ENCODE data around the gene USP37.

DNA sequence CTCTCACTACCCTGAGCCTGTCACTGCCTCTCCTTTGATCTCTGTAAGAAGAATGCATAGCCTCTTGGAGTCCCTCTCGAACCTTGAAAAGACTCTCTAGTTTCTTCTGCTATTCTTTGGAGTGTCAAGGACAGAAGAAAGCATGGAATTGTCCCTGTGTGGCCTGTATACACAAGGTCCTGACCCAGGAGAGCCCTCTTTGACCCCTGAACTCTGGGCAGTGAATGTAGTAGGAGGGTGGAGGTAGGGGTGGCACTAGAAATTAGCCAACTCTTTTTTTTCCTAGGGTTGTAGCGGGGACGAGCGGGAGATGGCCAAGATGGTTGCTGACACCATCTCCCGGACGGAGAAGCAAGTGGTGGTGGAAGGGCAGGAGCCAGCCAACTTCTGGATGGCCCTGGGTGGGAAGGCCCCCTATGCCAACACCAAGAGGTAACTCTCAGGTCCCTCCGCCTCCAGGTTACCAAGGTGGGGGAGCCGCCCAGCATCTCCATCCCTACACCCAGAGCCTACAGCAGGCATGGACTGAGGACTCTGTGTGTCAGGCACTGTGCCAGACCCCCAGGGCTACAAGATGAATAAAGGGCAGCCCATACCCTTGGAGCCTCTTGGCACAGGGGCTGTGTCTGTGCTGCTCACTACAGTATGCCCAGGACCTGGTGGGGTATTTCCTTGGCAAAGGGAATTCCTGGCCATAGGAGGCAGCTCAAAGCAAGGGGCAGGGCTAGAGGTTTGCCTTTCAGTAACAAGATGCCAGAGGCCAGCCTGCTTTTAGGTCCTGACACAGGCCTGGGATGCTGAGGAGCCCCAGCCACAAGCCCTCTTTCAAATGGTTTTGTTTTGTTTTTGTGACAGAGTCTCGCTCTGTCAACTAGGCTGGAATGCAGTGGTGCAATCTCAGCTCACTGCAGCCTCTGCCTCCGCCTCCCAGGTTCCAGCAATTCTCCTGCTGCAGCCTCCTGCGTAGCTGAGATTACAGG is 132.9 kb downstream of the USP37 start:
- TF ChIP-seq, protein P1, sequence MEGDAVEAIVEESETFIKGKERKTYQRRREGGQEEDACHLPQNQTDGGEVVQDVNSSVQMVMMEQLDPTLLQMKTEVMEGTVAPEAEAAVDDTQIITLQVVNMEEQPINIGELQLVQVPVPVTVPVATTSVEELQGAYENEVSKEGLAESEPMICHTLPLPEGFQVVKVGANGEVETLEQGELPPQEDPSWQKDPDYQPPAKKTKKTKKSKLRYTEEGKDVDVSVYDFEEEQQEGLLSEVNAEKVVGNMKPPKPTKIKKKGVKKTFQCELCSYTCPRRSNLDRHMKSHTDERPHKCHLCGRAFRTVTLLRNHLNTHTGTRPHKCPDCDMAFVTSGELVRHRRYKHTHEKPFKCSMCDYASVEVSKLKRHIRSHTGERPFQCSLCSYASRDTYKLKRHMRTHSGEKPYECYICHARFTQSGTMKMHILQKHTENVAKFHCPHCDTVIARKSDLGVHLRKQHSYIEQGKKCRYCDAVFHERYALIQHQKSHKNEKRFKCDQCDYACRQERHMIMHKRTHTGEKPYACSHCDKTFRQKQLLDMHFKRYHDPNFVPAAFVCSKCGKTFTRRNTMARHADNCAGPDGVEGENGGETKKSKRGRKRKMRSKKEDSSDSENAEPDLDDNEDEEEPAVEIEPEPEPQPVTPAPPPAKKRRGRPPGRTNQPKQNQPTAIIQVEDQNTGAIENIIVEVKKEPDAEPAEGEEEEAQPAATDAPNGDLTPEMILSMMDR (IDR thresholded peaks at IDR 0.05) = no peak
- TF ChIP-seq SIN3A (IDR thresholded peaks at IDR 0.05; ENCODE audit: borderline replicate concordance, low read depth, low read length) = no peak
- TF ChIP-seq RFX5 (IDR thresholded peaks at IDR 0.05; ENCODE audit: low read length) = no peak
- TF ChIP-seq RCOR1 (IDR thresholded peaks at IDR 0.05; ENCODE audit: low read length) = no peak
- TF ChIP-seq, protein P2, sequence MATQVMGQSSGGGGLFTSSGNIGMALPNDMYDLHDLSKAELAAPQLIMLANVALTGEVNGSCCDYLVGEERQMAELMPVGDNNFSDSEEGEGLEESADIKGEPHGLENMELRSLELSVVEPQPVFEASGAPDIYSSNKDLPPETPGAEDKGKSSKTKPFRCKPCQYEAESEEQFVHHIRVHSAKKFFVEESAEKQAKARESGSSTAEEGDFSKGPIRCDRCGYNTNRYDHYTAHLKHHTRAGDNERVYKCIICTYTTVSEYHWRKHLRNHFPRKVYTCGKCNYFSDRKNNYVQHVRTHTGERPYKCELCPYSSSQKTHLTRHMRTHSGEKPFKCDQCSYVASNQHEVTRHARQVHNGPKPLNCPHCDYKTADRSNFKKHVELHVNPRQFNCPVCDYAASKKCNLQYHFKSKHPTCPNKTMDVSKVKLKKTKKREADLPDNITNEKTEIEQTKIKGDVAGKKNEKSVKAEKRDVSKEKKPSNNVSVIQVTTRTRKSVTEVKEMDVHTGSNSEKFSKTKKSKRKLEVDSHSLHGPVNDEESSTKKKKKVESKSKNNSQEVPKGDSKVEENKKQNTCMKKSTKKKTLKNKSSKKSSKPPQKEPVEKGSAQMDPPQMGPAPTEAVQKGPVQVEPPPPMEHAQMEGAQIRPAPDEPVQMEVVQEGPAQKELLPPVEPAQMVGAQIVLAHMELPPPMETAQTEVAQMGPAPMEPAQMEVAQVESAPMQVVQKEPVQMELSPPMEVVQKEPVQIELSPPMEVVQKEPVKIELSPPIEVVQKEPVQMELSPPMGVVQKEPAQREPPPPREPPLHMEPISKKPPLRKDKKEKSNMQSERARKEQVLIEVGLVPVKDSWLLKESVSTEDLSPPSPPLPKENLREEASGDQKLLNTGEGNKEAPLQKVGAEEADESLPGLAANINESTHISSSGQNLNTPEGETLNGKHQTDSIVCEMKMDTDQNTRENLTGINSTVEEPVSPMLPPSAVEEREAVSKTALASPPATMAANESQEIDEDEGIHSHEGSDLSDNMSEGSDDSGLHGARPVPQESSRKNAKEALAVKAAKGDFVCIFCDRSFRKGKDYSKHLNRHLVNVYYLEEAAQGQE (IDR thresholded peaks at IDR 0.05; ENCODE audit: low read depth, low read length) = no peak
- no peak for TF ChIP-seq YY1 (IDR thresholded peaks at IDR 0.05; ENCODE audit: low read depth)
- TF ChIP-seq FOXM1 (IDR thresholded peaks at IDR 0.05; ENCODE audit: low read depth) = no peak
- TF ChIP-seq GABPA (IDR thresholded peaks at IDR 0.05; ENCODE audit: low read depth) = no peak
- no peak for TF ChIP-seq MXI1 (IDR thresholded peaks at IDR 0.05; ENCODE audit: low read depth, low read length)
- no peak for TF ChIP-seq TCF12 (IDR thresholded peaks at IDR 0.05)
